GM21528 (cell line): Measurements from ENCODE around the gene LYPD6B.
A peak's percentile ranks its signal among the peaks of the same experiment; 100 is the strongest.

Experiments
- ATAC-seq: cut with Tn5 transposase; IDR thresholded peaks from one replicate; pipeline ENCODE4 v1.9.1; 2021; ENCODE audit warnings: mild to moderate bottlenecking, moderate library complexity; ENCODE audit not compliant: unreplicated experiment, low FRiP score

Gene LYPD6B

DNA sequence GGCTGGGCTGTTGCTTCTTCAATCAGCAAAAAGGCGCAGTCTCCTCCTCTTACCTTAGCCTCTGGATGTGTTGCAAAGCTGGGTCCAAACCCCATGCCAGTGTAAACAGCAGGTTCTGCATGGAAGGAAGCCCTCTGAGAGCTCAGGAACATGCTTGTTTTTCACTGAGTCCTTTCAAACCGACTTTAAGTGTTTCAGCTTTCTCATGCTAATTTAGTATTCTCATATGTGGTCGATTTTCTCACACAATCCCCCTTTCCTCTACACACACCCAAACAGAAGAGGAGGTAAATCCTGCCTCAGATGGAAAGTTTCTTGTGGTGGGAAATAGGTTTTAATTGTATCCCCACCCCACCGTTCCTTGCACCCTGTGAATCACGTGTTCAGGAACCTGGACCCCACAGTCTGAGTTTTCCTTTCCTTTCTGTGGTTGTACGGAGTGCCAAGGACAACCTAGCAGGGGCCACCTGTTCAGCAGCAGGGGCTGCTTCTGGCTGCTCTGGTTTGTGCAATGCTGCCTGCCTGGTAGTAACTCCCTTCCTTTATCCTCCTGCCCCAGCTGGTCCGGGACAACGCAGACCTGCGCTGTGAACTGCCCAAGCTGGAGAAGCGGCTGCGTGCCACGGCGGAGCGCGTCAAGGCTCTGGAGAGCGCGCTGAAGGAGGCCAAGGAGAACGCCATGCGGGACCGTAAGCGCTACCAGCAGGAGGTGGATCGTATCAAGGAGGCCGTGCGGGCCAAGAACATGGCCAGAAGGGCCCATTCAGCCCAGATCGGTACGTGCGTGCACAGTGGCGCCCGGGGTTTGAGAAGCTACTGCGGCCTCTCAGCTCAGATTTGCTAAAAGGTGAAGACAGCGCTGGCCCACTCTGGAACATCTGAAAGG is 28.7 kb upstream of the LYPD6B start:
- no peak for ATAC-seq

DNA sequence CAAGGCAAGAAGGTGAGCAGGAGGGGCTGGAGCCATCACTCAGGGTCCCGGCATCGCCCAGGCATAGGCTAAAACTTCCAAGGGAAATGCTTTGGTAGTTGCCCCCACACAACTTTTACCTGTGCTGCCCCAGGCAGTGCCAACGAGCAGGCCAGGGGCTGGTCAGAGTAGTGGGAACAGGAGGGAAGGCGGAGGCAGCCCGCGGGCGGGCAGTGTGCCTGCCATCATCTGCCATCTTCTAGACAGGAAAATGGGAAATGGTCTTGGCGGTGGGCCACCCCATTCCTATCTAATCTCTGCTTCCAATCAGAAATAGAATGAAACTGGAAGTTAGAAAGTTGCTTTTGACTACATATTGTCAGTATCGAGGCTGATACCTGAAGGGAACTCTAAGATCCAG is 26.0 kb upstream of the LYPD6B start:
- ATAC-seq, result no peak

DNA sequence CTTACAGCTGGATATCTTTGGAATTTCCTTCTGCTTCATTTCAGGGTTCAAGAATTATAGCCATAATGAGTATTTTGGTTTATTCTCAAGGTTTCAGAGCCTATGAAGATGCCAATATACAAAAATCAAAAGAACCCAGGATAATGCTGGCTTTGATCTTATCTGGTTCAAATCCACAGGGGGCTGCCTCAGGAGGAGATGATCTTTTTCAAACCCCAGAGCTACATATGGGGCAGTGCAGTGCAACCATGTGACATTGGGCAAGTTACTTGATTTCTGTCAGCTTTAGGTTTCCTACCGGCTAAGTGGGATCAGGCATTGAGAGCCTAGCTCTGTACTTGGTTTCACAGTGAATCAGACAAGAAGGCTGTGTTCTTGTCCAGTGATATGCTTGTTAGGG is 23.0 kb upstream of the LYPD6B start:
- no peak for ATAC-seq

DNA sequence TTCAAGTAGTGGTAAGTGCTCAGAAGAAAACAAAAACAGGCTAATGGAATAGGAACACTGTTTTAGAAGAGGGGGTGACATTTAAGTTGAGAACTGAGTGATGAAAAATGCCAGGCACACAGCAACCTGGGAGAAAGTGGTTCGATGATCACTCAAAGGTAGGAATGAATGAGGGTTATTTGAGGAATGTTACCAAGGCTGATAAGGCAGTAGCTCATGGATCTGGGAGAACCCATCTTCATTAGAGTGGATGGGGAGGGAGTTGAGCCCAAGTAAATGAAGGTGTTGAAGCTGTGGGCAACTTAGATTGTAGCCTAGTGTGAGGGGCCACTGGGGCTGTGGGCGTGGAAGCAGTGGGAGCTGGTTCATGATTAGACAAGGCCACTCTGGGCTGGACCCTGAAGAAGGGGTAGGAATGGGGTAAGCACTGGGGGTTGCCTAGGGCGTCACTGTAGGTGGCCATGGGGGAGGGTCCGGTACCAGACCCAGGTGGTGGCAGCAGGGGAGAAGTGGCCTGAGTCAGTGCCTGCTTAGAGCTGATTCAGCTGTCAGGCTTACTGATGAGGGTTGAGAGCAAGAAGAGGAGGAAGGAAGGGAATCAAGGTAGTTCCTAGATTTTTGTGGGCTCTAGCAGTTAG is 22.5 kb upstream of the LYPD6B start:
- no peak for ATAC-seq

DNA sequence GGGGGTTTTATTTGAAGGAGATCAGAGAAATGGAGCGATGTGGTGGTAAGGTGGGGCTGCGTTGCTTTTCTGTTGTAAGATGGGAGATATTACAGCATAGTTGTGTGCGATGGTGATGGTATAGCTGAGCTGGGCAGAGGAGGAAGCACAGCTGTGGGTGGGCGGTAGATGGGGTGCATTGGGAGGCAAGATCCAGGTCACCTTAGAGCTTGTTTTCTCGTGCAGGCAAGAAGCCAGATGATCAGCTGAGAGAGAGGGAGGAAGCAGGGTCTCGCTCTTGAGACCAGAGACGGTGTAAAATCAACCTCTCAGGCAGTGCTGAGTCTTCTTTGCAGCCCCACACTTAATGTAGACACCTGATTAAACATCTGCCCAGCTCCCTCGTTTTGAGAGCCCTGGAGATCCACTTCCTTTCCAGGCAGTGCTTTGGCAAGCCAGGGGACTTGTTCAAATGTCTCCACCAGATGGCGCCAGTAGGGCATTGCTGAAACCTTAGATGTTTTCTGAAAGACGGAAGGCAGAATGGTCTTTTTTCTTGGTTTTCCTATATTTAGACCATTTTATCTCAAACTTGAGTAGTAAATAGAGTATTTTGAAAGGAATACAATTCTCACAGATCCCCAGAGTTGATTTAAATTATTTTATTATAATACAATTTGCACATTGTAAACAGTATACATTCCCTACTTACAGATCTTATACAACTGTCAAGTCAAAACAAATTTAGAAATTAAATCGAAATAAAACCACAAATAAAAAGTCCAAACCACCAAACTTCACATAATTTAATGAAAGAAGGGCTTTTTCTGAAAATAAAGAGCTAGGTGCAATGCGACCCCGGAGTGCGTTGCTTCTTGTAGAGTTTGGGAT is 21.1 kb upstream of the LYPD6B start:
- no peak for ATAC-seq

DNA sequence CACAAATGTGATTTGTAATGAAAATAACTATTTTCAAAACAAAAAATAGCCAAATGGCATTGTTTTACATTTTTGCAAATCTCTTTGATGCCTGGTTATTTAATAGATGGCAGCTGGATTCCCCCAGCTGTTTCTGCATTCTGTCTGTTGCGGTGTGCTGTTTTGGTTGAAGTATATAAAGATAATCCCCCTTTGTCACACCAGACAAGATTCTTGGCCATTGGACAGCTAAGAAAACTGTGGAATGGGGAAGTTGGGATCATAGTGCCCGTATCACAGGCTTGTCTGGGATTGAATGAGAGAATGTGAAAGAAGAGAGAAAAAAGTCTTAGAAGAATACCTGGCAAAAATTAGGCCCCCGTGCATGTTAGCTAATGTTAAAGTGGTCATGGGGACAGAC is 19.5 kb upstream of the LYPD6B start:
- no peak for ATAC-seq

DNA sequence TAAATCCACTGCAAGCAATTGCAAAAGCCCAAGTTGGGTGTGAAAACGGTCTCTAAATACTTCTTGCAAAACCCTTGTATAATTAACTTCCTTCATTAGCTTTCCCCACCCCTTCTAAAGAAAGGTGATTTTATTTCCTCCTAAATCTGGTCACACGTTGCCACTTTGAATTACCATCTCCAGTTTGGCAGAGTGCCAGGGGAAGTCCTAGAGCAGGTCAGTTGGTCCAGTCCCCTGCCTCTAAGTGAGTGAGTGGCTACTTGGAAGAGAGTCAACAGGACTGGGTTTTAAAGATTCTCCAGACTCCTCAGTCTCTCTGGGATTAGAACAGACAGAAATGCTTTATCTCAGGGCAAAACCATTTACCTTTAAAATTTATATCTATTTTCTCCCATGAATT is 18.7 kb upstream of the LYPD6B start:
- no peak for ATAC-seq

DNA sequence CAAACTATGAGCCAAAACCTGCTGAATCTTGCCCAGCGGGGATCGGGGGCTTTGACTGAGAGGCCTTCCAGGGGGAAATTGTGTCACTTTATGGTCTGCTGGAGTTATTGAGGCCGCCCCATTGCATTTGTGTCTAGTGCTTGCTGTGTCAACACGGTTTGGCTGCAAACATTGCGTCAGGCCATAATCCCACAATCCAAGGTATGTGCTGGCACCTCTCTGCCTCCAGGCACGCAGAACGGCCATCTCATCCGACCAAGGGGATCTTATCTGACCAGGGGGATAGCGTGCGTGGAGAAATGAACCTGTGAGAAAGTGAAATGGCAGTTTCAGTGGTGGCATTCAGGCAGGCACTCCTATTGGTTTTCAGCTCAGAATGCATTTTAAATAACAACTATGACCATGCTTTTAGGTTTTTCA is 18.1 kb upstream of the LYPD6B start:
- peak; percentile 37 for ATAC-seq

DNA sequence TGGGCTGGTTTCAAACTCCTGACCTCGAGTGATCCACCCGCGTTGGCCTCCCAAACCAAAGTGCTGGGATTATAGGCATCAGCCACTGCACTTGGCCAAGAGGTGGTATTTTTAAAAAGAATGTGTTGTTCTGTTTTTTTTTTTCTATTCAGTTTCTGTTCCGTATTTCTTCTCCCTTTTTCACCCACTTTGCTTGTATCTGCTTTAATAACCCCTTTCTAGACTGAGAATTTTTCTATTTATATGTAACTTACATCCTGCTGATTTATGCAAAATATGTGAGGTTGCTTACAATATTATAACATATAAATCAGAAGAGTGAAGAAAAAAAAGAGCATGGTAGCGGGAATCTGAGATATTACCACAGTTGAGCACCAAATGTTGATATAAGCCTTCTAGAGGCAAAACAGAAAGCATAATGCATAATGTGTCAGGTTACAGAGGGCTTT is 17.2 kb upstream of the LYPD6B start:
- ATAC-seq, result peak; percentile 85

DNA sequence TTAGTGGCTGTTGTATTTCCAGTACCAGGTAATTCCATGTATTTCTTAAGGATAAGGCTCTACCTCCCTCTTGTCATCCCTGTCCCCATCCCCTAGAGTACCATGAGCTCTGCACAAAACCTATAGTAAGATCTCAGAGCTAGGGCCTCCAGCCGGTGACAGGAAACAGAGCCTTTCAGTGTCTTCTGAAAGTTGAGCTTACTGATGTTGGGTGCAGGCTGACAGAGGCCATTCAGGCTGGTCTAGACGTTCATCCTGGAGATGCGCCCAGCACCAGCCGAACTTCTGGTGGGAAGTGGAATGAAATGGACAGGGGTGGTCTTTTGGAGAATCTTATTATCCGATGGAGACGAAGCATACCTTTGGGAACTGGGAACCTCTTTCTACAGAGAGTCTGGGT is 16.7 kb upstream of the LYPD6B start:
- ATAC-seq, result peak; percentile 72

DNA sequence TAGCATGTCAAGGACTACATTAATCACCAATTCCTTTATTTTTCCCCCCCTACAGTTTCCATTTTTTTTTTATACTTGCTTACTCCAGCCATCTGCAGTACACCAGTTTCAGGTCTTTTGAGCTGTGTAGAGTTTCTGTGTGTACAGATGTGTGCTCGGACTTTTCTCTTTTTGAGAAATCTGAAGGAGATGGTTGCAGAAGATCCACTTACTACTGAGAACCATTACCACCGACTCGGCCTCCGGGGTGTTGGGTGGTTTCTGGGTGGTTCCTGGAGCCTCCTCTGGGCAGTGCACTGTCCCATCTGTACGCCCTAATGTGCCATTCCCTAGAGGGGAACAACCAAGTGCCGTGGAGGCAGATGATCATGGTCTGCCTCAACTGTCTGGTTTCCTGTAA is 15.4 kb upstream of the LYPD6B start:
- no peak for ATAC-seq

DNA sequence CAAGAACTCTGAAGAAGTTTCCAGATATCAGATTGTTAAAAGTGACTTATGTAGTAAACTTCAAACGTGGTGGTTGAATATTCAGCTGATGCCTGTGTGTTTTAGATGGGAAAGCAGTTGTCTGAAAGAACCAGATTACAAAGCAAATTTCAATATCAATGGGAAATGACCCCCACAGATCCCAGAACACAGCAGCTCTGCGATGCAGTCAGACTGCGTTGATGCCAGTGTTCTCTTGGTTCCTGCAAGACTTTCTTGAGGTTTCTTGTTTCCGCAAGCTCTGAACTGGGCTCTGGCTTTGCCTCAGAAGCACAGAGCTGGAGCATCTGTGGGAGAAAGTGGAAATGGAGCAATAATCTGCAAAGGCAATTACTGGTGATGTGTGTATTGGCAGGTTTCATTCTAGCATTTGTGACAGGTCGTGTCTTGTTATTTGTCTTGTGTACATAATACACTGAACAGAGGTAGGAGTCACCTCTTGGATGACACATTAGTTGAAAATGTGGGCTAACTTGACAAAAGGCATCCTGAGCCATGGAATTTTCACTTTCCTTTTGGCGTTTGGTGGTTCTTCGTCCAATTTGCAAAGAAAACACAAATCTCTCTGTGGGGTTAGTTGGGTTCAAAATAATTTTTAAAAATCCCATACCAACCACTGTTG is 10.8 kb upstream of the LYPD6B start:
- ATAC-seq, result no peak

DNA sequence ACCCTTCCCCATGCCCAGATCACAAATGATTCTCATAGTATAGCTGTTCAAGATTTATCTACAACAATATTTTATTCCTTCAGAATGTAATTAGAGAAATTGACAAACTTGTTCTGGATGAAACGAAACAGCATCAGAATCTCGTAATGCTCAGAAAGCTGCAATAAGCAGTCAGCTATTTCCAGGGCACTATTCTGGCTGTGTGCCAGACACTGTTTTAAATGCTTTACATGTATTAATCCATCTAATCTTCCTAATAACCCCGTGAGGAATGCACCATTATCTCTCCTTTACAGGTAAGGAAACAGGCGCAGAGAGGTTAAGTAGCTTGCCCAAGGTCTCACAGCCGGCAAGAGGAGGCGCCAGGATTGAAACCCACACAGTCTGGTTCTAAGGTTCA is 10.1 kb upstream of the LYPD6B start:
- ATAC-seq, result no peak

DNA sequence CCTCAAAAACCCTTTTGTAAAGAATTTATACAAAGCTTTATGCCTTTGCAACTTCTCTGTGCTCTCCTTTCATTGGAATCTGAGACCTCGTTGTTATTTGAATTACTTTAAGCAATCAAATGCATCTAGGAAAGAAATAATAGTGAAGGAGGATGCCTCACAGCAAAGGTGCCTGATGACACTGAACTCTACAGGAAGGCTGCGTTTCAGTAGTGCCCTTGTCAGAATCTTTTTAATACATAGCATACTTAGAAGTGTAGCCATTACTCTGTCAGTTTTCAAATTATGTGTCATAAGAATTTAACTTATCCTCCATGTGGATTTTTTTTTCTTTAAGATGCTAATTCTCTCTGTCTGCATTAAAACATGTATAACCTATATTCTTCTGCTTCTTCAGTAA is 9.6 kb upstream of the LYPD6B start:
- no peak for ATAC-seq

DNA sequence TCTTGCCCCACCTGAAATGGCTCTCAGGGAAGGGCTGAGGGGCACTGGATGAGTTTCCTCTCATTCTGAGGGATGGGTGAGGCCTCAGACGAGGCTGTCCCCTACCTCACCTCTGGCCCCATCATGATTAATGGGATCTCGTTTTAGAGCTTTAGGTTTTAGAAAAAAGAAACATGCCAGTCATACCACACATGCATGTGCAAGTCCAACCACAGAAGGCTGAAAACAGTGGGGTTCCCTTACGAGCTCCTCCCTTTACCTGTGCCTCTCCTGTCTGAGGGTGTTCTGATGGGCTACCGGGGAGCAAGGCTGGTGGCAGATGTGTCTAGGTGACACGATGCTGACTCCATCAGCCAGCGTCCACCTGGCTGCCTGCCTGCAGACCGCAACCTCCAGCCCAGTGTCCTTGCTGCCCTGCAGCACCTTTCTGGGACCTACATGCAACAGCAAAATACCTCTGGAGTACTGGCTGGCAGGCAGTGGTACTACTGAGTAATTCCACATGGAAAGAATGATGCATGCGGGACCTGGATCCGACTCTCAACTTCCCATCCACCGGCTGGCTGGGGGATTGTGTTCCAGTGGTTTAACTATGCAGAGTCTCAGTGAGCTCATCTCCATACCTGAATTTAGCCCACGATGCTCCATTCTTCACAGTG is 9.1 kb upstream of the LYPD6B start:
- ATAC-seq, result no peak

DNA sequence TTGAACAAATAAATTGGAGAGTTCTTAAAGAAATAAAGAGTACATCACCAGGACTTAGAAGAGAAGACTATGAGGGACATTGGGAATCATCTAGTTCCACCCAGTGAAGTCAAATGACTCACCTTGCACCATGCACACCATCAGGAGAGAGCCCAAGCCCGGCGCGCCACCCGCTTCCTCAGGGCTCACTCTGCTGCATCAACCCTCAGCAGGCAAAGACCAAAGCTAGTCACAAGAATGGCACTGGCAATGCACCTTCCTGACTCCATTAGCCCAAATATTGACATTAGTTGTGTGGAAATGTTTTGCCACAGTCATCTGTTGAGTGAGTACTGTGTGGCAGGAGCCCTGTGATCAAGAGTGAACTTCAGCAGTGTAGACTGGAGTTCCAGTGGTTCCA is 7.1 kb upstream of the LYPD6B start:
- no peak for ATAC-seq

DNA sequence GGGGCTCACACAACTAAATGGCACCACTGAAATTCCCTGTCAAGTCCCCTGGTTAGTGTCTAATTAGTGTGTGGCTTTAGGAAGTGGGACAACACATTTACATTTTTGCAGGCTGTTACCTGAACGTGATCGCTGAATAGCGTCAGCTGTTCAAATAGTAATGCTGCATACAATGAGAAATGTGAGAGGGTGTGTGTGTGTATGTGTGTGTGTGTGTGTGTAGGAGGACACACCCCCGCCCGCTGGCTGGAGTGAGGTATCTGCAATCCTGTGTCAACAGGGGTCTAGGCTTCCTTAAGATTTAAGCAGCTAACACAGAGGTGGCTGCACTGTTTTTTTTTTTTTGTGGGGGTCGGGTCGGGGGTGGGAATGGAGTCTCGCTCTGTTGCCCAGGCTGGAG is 4.8 kb upstream of the LYPD6B start:
- ATAC-seq, result no peak

DNA sequence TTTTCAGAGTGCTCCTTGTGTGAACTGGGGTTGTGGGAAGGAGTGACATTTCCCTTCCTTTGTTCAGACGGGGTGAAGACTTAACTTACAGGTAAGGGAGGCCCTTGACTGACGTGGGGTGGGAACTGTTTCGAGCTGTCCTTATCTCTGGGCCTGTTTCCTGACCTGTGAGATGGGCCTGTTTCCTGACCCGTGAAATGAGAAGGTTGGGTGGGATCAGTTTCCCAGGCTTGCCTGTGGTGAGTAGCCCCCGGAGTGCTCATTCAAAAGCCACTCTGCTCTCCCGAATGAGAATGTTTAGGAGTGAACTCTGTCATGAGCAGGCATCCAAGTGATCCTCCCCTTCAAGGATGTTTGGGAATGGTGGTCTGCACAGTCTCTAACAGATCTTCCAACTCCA is 4.1 kb upstream of the LYPD6B start:
- ATAC-seq, result no peak

DNA sequence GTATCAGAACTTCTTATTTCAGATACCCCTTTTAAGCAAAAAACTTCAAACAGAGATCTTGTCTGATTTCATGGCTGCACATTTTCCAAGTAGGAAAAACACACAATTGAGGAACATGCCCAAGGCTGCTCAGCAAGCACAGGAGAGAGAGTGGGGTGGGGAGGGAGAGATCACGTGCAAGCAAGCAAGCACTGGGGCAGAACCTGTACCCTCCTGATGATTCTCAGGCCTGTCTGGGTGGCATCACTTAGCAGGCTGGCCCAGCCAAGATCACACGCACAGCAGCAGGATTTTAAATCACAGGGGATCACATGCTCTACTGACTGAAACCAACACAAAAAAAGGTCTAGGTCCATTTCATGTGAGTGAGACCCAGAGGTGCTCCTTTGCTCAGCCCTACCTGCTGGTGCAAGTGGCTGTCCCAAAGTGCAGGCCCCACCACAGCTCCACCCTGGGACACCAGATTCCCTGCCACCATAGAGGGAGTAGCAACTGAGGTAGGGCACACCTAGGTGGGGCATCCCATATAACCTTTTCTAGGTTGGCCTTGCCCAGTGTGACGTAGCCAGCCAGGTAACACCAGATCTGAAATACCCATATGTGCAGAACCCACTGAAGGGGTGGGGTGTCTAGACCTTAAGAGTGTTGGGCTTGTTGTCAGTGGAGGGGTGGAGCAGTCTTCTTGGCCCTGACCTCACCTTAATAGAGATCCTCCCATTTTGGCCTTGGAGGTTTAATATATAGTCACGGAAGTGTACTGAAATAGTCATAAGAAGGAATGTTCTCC is 1.8 kb upstream of the LYPD6B start:
- ATAC-seq, result no peak
